ENCODE results near the gene ASTN2.

The ASTN2 gene

GRCh38 chr9:116674210-116674980, 740.5 kb downstream of the ASTN2 start:
- Histone ChIP-seq H3K36me3 (ENCODE audit: control insufficient read depth, insufficient read depth, low read length) (no peaks in the 10 kb centered on the region), H3K9ac (ENCODE audit: low read length) (no peak overlapping the region), H3K27me3 (ENCODE audit: control insufficient read depth, insufficient read depth, low read length) (no peaks in the 10 kb centered on the region), H3K4me1 (ENCODE audit: control insufficient read depth, insufficient read depth, low read length) (no peaks in the 10 kb centered on the region), H3K4me3 (ENCODE audit: low read length) (no peak overlapping the region), H3K27ac (ENCODE audit: low read depth, low read length) (no peak overlapping the region)

GRCh38 chr9:116673375-116673774, 741.5 kb downstream of the ASTN2 start:
- Histone ChIP-seq H3K4me3 (ENCODE audit: low read length) (no peak overlapping the region), H3K36me3 (ENCODE audit: control insufficient read depth, insufficient read depth, low read length) (no peaks in the 10 kb centered on the region), H3K9ac (ENCODE audit: low read length) (no peak overlapping the region), H3K27me3 (ENCODE audit: control insufficient read depth, insufficient read depth, low read length) (no peaks in the 10 kb centered on the region), H3K27ac (ENCODE audit: low read depth, low read length) (no peak overlapping the region), H3K4me1 (ENCODE audit: control insufficient read depth, insufficient read depth, low read length) (no peaks in the 10 kb centered on the region)

DNA sequence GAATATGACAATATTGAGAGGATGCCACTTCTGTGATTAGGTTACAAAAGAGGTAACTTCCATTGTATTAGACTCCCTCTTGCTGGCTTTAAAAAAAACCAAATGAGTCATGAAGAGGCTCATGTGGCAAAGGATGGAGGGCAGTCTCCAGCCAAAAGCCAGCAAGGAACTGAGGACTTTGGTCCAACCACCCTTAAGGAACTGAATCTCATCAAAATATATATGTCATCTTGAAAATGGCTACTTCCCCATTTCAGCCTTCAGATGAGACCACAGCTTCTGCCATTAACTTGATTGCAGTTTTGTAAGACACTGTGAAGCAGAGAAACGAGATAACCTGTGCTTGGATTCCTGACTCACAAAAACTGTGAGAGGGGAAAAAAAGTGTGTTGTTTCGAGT, 743.3 kb downstream of the ASTN2 start:
- Histone ChIP-seq H3K9ac (ENCODE audit: low read length) (no peak overlapping the region), H3K27me3 (ENCODE audit: control insufficient read depth, insufficient read depth, low read length) (no peaks in the 10 kb centered on the region), H3K36me3 (ENCODE audit: control insufficient read depth, insufficient read depth, low read length) (no peaks in the 10 kb centered on the region), H3K4me1 (ENCODE audit: control insufficient read depth, insufficient read depth, low read length) (no peaks in the 10 kb centered on the region), H3K27ac (ENCODE audit: low read depth, low read length) (no peak overlapping the region), H3K4me3 (ENCODE audit: low read length) (no peak overlapping the region)

GRCh38 chr9:116668970-116669695, 745.7 kb downstream of the ASTN2 start:
- Histone ChIP-seq H3K27ac (ENCODE audit: low read depth, low read length) (no peak overlapping the region), H3K27me3 (ENCODE audit: control insufficient read depth, insufficient read depth, low read length) (no peaks in the 10 kb centered on the region), H3K4me3 (ENCODE audit: low read length) (no peak overlapping the region), H3K36me3 (ENCODE audit: control insufficient read depth, insufficient read depth, low read length) (no peaks in the 10 kb centered on the region), H3K4me1 (ENCODE audit: control insufficient read depth, insufficient read depth, low read length) (no peaks in the 10 kb centered on the region), H3K9ac (ENCODE audit: low read length) (no peak overlapping the region)

DNA sequence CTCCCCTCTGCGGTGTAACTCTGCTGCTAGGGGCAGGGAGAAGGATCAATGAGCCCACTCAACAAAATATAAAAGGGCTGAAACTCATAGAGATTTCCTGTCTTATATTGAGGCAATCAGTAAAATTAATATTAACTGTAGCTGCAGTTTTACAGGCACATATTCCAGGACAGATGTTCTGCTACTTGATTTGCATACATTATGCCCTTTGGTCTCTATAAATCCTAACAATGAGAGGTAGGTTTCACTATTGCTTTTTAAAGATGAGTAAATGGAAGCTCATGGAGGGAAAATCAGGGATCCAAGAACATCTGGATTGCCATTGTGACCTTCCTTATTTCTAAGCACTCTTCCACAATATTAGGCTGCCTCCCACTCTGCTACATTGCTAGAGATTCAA, 751.3 kb downstream of the ASTN2 start:
- Histone ChIP-seq H3K27ac (ENCODE audit: low read depth, low read length) (no peak overlapping the region), H3K27me3 (ENCODE audit: control insufficient read depth, insufficient read depth, low read length) (no peaks in the 10 kb centered on the region), H3K9ac (ENCODE audit: low read length) (no peak overlapping the region), H3K36me3 (ENCODE audit: control insufficient read depth, insufficient read depth, low read length) (no peaks in the 10 kb centered on the region), H3K4me1 (ENCODE audit: control insufficient read depth, insufficient read depth, low read length) (no peaks in the 10 kb centered on the region), H3K4me3 (ENCODE audit: low read length) (no peak overlapping the region)

- Histone ChIP-seq H3K27me3 (ENCODE audit: control insufficient read depth, insufficient read depth, low read length) (no peaks in the 10 kb centered on the region), H3K27ac (ENCODE audit: low read depth, low read length) (no peak overlapping the region), H3K9ac (ENCODE audit: low read length) (no peak overlapping the region)
Measured at GRCh38 chr9:116662646-116663310, 752.1 kb downstream of the ASTN2 start.

GRCh38 chr9:116661037-116661954, 753.6 kb downstream of the ASTN2 start:
- Histone ChIP-seq H3K9ac (ENCODE audit: low read length) (no peak overlapping the region), H3K4me3 (ENCODE audit: low read length) (no peak overlapping the region), H3K27ac (ENCODE audit: low read depth, low read length) (no peak overlapping the region), H3K4me1 (ENCODE audit: control insufficient read depth, insufficient read depth, low read length) (no peaks in the 10 kb centered on the region), H3K36me3 (ENCODE audit: control insufficient read depth, insufficient read depth, low read length) (no peaks in the 10 kb centered on the region), H3K27me3 (ENCODE audit: control insufficient read depth, insufficient read depth, low read length) (no peaks in the 10 kb centered on the region)

More at GRCh38 chr9:116662646-116663310, 752.1 kb downstream of the ASTN2 start:
- no peaks in the 10 kb centered on the region for H3K36me3 ChIP-seq (ENCODE audit: control insufficient read depth, insufficient read depth, low read length)
- H3K4me1 ChIP-seq (ENCODE audit: control insufficient read depth, insufficient read depth, low read length) = no peaks in the 10 kb centered on the region
- no peak overlapping the region for H3K4me3 ChIP-seq (ENCODE audit: low read length)

DNA sequence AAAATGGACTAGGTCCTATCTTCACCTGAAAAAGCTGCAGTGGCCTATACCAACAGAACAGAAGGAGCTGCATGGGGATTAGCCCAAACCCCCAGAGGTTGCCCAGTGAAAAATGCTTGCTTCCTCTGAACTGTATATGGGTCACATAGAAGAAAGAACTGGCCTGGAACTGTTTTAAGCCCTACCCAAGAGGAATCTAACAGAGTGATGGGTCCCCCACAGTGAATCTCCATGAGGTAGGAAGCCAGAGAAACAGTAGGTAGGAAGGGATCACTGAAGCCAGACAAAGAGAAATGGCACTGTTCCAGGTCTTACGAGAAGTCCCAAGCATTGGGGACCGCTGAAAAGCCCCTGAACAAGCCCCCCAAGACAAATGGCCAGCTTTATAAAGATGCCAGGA, 756.6 kb downstream of the ASTN2 start:
- Histone ChIP-seq H3K27ac (ENCODE audit: low read depth, low read length) (no peak overlapping the region), H3K27me3 (ENCODE audit: control insufficient read depth, insufficient read depth, low read length) (no peaks in the 10 kb centered on the region), H3K4me1 (ENCODE audit: control insufficient read depth, insufficient read depth, low read length) (no peaks in the 10 kb centered on the region), H3K9ac (ENCODE audit: low read length) (no peak overlapping the region), H3K4me3 (ENCODE audit: low read length) (no peak overlapping the region), H3K36me3 (ENCODE audit: control insufficient read depth, insufficient read depth, low read length) (no peaks in the 10 kb centered on the region)

DNA sequence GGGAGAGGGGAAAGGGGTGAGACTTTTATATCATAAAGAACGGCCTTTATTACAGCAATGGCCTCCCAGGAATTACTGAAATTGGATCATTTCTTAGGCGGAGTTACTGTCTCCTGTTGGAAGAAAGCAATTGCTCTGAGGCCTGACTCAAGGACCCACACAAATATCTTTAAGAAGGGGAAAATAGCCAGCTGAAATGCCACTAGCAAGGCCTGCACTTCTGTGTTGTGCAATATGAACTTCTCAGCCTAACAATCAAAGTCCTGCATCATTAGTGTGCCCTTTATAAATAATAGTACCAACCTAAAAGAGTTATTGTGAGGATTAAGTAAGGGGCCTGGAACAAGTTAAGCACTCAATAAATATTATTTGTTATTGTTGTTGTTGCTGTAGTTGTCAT, 757.9 kb downstream of the ASTN2 start:
- H3K4me3 ChIP-seq (ENCODE audit: low read length) = no peak overlapping the region
- H3K4me1 ChIP-seq (ENCODE audit: control insufficient read depth, insufficient read depth, low read length) = no peaks in the 10 kb centered on the region
- H3K36me3 ChIP-seq (ENCODE audit: control insufficient read depth, insufficient read depth, low read length) = no peaks in the 10 kb centered on the region
- H3K9ac ChIP-seq (ENCODE audit: low read length) = no peak overlapping the region
- no peaks in the 10 kb centered on the region for H3K27me3 ChIP-seq (ENCODE audit: control insufficient read depth, insufficient read depth, low read length)
- no peak overlapping the region for H3K27ac ChIP-seq (ENCODE audit: low read depth, low read length)

- Histone ChIP-seq H3K36me3 (ENCODE audit: control insufficient read depth, insufficient read depth, low read length) (no peaks in the 10 kb centered on the region), H3K4me1 (ENCODE audit: control insufficient read depth, insufficient read depth, low read length) (no peaks in the 10 kb centered on the region), H3K4me3 (ENCODE audit: low read length) (no peak overlapping the region), H3K27me3 (ENCODE audit: control insufficient read depth, insufficient read depth, low read length) (no peaks in the 10 kb centered on the region), H3K9ac (ENCODE audit: low read length) (no peak overlapping the region), H3K27ac (ENCODE audit: low read depth, low read length) (no peak overlapping the region)
Measured at GRCh38 chr9:116656501-116656971, 758.3 kb downstream of the ASTN2 start.

- Histone ChIP-seq H3K4me1 (ENCODE audit: control insufficient read depth, insufficient read depth, low read length) (no peaks in the 10 kb centered on the region), H3K9ac (ENCODE audit: low read length) (no peak overlapping the region), H3K27me3 (ENCODE audit: control insufficient read depth, insufficient read depth, low read length) (no peaks in the 10 kb centered on the region), H3K4me3 (ENCODE audit: low read length) (no peak overlapping the region), H3K27ac (ENCODE audit: low read depth, low read length) (no peak overlapping the region), H3K36me3 (ENCODE audit: control insufficient read depth, insufficient read depth, low read length) (no peaks in the 10 kb centered on the region)
Measured at GRCh38 chr9:116654059-116654355, 760.9 kb downstream of the ASTN2 start.
